ENCODE data around the gene PDZD2.

PDZD2 gene

GRCh38 chr5:31888564-31888963 lies 249.6 kb downstream of the PDZD2 start:
- DNase-seq = no peak

- no peak for DNase-seq
These were observed 250.2 kb downstream of the PDZD2 start for GRCh38 chr5:31889001-31889561.

- DNase-seq = no peak
These were observed 251.1 kb downstream of the PDZD2 start for GRCh38 chr5:31890046-31890445.

- DNase-seq = no peak
These were observed 255.2 kb downstream of the PDZD2 start for GRCh38 chr5:31894141-31894540.

- DNase-seq = no peak
These were observed 256.4 kb downstream of the PDZD2 start for GRCh38 chr5:31895199-31895820.

GRCh38 chr5:31898036-31898632 lies 259.2 kb downstream of the PDZD2 start:
- DNase-seq = no peak

GRCh38 chr5:31900296-31900865 lies 261.4 kb downstream of the PDZD2 start:
- no peak for DNase-seq

GRCh38 chr5:31901807-31902530 lies 263.0 kb downstream of the PDZD2 start:
- no peak for DNase-seq

- no peak for DNase-seq
These were observed 269.5 kb downstream of the PDZD2 start for GRCh38 chr5:31908396-31908795.

- DNase-seq = no peak
These were observed 270.1 kb downstream of the PDZD2 start for GRCh38 chr5:31909073-31909472.

GRCh38 chr5:31911291-31912265 lies 272.6 kb downstream of the PDZD2 start:
- DNase-seq = no peak

- DNase-seq = no peak
These were observed 274.9 kb downstream of the PDZD2 start for GRCh38 chr5:31913808-31914207.

- DNase-seq = no peak
These were observed 277.4 kb downstream of the PDZD2 start for GRCh38 chr5:31916327-31916726.

- no peak for DNase-seq
These were observed 279.8 kb downstream of the PDZD2 start for GRCh38 chr5:31918739-31919138.

- DNase-seq = no peak
These were observed 282.9 kb downstream of the PDZD2 start for GRCh38 chr5:31921852-31922305.

- DNase-seq = no peak
These were observed 285.1 kb downstream of the PDZD2 start for GRCh38 chr5:31924005-31924404.

- no peak for DNase-seq
These were observed 292.9 kb downstream of the PDZD2 start for GRCh38 chr5:31931874-31932273.

GRCh38 chr5:31934156-31934555 lies 295.2 kb downstream of the PDZD2 start:
- no peak for DNase-seq

GRCh38 chr5:31935496-31936369 lies 296.8 kb downstream of the PDZD2 start:
- DNase-seq = peak; percentile 60

- peak; percentile 50 for DNase-seq
These were observed 297.8 kb downstream of the PDZD2 start for GRCh38 chr5:31936683-31937082.

GRCh38 chr5:31937226-31937625 lies 298.3 kb downstream of the PDZD2 start:
- DNase-seq = peak; percentile 61
